Common myeloid progenitor, CD34-positive (primary cell): ENCODE results near the gene WASF1.

ENCODE experiments used
- CTCF ChIA-PET: fragments of 350-600 bp; sonication (Branson Sonifier 250); formaldehyde crosslinking; loops from one replicate; lab custom pipeline; 2021; ENCODE audit warnings: antibody characterized with exemption; lab: Charles Lee
- POLR2A ChIA-PET: fragments of 350-600 bp; sonication (Branson Sonifier 250); formaldehyde crosslinking; loops from one replicate; lab custom pipeline; 2021; ENCODE audit warnings: antibody characterized with exemption; lab: Charles Lee
- DNase-seq, 3 donors: peaks; one replicate each; pipeline versions ENCODE4 v3.0.0 to v3.0.0-alpha.2; 2013
- H3K27ac ChIP-seq, 2 experiments: 1 replicate in 1 of 2; 2 replicates in 1 of 2; pipeline ENCODE4 v1.7.0; 2013; ENCODE audit warnings: inconsistent platforms in 2 of 2, low read length in 2 of 2, mild to moderate bottlenecking in 2 of 2, low read depth in 1 of 2, moderate library complexity in 1 of 2; ENCODE audit not compliant: severe bottlenecking in 2 of 2, insufficient read depth in 1 of 2, poor library complexity in 1 of 2
- H3K27me3 ChIP-seq, 5 experiments: replicated peaks in 2 of 5; 1 replicate in 3 of 5; 2 replicates in 2 of 5; pipeline versions ENCODE4 v1.6.1 to v1.7.0; 2013; ENCODE audit warnings: low read length in 4 of 5, mild to moderate bottlenecking in 2 of 5, moderate library complexity in 2 of 5, inconsistent platforms in 1 of 5; ENCODE audit not compliant: insufficient read depth in 5 of 5, control insufficient read depth in 4 of 5
- H3K36me3 ChIP-seq, 4 experiments: 1 replicate in 2 of 4; 2 replicates in 2 of 4; pipeline versions ENCODE4 v1.6.1 to v1.7.0; 2013; ENCODE audit warnings: low read length in 3 of 4, control low read depth in 1 of 4, mild to moderate bottlenecking in 1 of 4; ENCODE audit not compliant: control insufficient read depth in 4 of 4, insufficient read depth in 4 of 4
- H3K4me1 ChIP-seq, 4 experiments: 1 replicate in 3 of 4; 2 replicates in 1 of 4; pipeline versions ENCODE4 v1.6.1 to v1.7.1; 2013; ENCODE audit warnings: low read length in 3 of 4, mild to moderate bottlenecking in 3 of 4, control low read depth in 1 of 4, inconsistent platforms in 1 of 4, moderate library complexity in 1 of 4; ENCODE audit not compliant: control insufficient read depth in 4 of 4, insufficient read depth in 4 of 4; ENCODE audit errors: control extremely low read depth in 1 of 4
- H3K4me3 ChIP-seq, 7 experiments: 1 replicate in 4 of 7; 2 replicates in 3 of 7; pipeline versions ENCODE4 v1.5.1 to v1.7.0; 2013; ENCODE audit warnings: mild to moderate bottlenecking in 7 of 7, low read length in 6 of 7, moderate library complexity in 6 of 7, inconsistent platforms in 2 of 7, low read depth in 2 of 7, control low read depth in 1 of 7; ENCODE audit not compliant: insufficient read depth in 4 of 7, control insufficient read depth in 1 of 7; ENCODE audit errors: extremely low read depth in 1 of 7
- H3K9me3 ChIP-seq, 5 experiments: 1 replicate in 4 of 5; 2 replicates in 1 of 5; pipeline versions ENCODE4 v1.6.1 to v1.7.1; 2013; ENCODE audit warnings: low read length in 4 of 5, mild to moderate bottlenecking in 2 of 5, inconsistent platforms in 1 of 5, low read depth in 1 of 5, moderate library complexity in 1 of 5; ENCODE audit not compliant: control insufficient read depth in 4 of 5, insufficient read depth in 2 of 5; ENCODE audit errors: control extremely low read depth in 1 of 5
- WGBS: methylation state at CpG from one replicate; pipeline ENCODE4 v1.1.5; 2013; ENCODE audit not compliant: insufficient coverage; 5-methylcytosine and 5-hydroxymethylcytosine counted together

Gene WASF1

DNA sequence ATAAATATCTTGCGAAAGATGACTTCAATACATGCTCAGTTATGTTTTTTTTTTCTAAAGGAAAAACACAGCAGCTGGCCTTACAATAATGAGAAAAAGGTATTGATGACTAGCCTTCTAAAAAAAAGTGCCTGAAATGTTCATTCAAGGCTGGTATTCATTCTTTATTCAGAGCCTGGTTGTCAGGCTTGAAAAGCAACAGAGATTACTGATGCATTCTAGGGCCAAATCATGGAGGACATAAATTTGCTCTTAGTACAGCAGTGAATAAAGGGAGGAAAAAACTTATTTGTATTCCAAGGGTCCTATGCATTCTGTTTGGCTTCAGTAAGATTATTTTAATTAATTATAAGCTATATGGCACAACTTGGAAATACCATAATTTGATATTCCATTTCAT, 83.5 kb downstream of the WASF1 start:
- no peaks in the 10 kb centered on the region for H3K9me3 ChIP-seq
- no peaks in the 10 kb centered on the region for H3K27me3 ChIP-seq
- WGBS = no CpG with 5 or more reads among the region's 1 CpG
- peaks cover 0 to 5% (median 2%) of the 10 kb centered on the region in 4 experiments for H3K4me1 ChIP-seq
- H3K27ac ChIP-seq = no peak overlapping the region
- no peak overlapping the region for H3K4me3 ChIP-seq
- POLR2A ChIA-PET = no interaction called here
- peaks cover 0 to 8% (median 4%) of the 10 kb centered on the region in 4 experiments for H3K36me3 ChIP-seq
- CTCF ChIA-PET = no interaction called here
- DNase-seq = no peak

DNA sequence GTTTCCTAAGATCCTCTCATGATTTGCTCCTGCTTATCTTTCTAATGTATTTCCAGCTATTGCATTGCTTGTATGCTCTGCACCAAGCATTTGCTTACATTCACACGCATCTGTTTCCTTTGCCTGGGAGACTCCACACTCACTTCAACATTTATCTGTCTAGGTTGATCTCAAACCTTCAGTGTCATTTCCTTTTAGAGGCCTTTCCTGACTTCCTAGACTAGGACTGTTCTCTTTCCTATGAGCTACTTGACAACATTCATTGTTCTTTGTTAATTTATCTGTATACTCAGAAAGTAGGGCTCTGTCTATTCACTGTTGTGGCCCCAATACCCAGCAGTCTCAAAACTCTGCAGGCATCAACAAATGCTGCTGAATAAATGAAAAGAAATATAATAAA, 84.4 kb downstream of the WASF1 start:
- no peak for DNase-seq
- POLR2A ChIA-PET = no interaction called here
- Histone ChIP-seq H3K27me3 (no peaks in the 10 kb centered on the region), H3K27ac (no peak overlapping the region), H3K9me3 (peaks cover 0 to 2% (median 0%) of the 10 kb centered on the region in 5 experiments), H3K4me3 (no peak overlapping the region), H3K4me1 (peaks cover 0 to 5% (median 2%) of the 10 kb centered on the region in 4 experiments), H3K36me3 (peaks cover 0 to 5% (median 2%) of the 10 kb centered on the region in 4 experiments)
- 63% methylated on average over 1 of the region's 1 CpG for WGBS
- CTCF ChIA-PET = no interaction called here

- ChIA-PET POLR2A (no interaction called here), CTCF (no interaction called here)
- WGBS = 100% methylated on average over 1 of the region's 1 CpG
- Histone ChIP-seq H3K27ac (no peak overlapping the region), H3K4me3 (no peak overlapping the region), H3K4me1 (peaks cover 0 to 4% (median 2%) of the 10 kb centered on the region in 4 experiments), H3K9me3 (peaks cover 0 to 4% (median 0%) of the 10 kb centered on the region in 5 experiments), H3K36me3 (peaks cover 0 to 5% (median 2%) of the 10 kb centered on the region in 4 experiments), H3K27me3 (no peaks in the 10 kb centered on the region)
- DNase-seq = no peak
Observed at GRCh38 chr6:110093981-110094380, 85.5 kb downstream of the WASF1 start.

DNA sequence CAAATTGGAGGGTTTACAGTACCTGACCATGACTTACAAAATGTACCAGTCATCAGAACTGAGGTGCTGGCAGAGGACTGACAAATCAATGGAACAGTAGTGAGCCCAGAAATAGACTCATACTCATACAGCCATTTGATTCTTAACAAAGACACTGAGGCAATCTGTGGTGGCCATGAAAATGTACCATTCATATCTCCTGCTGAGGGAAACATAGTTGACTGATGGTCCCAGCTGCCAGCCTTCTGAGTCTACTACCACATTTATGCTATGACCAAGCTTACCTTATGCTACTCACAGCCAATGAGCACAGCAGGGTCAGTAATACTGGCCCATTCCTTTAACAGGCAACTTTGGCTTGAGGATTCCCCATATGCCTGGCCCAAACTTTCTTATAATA, 88.6 kb downstream of the WASF1 start:
- Histone ChIP-seq H3K4me3 (no peak overlapping the region), H3K27me3 (no peaks in the 10 kb centered on the region), H3K9me3 (peaks cover 0 to 4% (median 0%) of the 10 kb centered on the region in 5 experiments), H3K36me3 (no peaks in the 10 kb centered on the region), H3K27ac (no peak overlapping the region), H3K4me1 (peaks cover 0 to 4% (median 2%) of the 10 kb centered on the region in 4 experiments)
- ChIA-PET POLR2A (no interaction called here), CTCF (no interaction called here)
- DNase-seq = no peak

DNA sequence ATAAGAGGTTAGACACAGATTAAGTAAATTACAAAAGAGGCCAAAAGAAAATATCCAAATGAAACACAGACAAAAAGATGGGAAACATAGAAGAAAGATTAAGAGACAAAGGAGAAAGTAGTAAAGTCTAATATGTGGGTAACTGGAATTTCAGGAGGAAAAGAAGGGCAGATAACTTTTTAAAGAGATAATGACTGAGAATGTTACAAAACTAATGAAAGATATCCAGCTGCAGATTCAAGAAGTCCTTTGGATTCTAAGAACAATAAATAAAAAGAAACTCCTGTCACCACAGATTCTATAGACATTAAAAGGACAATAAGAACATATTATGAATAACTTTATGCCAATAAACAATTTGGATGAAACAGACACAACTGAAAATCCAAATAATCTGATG, 90.1 kb downstream of the WASF1 start:
- peaks cover 0 to 4% (median 0%) of the 10 kb centered on the region in 5 experiments for H3K9me3 ChIP-seq
- no peak overlapping the region for H3K27ac ChIP-seq
- no peak overlapping the region for H3K4me3 ChIP-seq
- ChIA-PET CTCF (no interaction called here), POLR2A (no interaction called here)
- DNase-seq = no peak
- no peaks in the 10 kb centered on the region for H3K36me3 ChIP-seq
- no peaks in the 10 kb centered on the region for H3K27me3 ChIP-seq
- no peaks in the 10 kb centered on the region for H3K4me1 ChIP-seq

- CTCF ChIA-PET = no interaction called here
- 100% methylated on average over 1 of the region's 2 CpGs for WGBS
Observed at GRCh38 chr6:110085285-110085684, 94.2 kb downstream of the WASF1 start.

DNA sequence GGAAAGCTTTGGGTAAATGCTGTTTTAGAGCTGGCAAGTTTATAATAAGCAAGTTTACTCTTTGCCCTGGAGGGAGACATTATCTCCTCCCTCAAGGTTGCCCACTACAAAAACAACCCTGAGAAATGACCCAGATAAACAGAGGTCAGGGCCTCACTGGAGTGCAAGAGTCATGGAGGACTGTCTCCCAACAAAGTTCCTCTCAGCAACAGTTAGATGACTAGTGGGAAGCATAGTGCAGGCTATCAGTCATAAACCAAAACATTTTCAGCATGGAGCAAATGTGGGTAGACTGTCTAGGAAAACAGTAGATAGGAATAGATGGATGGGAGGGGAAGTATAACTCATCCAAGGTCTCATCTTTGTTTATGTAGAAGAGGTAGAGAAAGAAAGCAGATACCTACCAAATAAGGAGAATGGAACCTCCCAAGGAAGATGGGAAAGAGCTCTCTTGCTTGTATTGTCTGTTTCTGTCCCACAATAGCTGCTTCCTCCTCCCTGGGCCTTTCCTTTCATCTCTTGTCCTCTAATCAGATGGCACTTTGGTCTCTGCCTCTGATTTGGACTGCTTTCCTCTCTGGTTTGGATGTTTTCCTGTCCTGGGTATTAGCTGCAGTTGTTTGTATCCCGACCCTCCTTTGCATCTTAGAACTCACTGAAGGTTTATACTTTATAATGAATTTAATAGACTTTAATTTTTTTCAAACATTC, 95.4 kb downstream of the WASF1 start:
- Histone ChIP-seq H3K27me3 (no peaks in the 10 kb centered on the region), H3K36me3 (no peaks in the 10 kb centered on the region), H3K4me3 (no peak overlapping the region), H3K27ac (no peak overlapping the region), H3K9me3 (no peaks in the 10 kb centered on the region), H3K4me1 (no peaks in the 10 kb centered on the region)
- DNase-seq = no peak
- ChIA-PET CTCF (interaction anchor here (1.7 kb wide), 1 partner anchor 44 kb away, joined by 4 read pairs; no protein-coding TSS in a partner anchor), POLR2A (no interaction called here)
- no CpG with 5 or more reads among the region's 1 CpG for WGBS

More at GRCh38 chr6:110085285-110085684, 94.2 kb downstream of the WASF1 start:
- Histone ChIP-seq H3K4me3 (no peak overlapping the region), H3K36me3 (no peaks in the 10 kb centered on the region), H3K27me3 (no peaks in the 10 kb centered on the region), H3K4me1 (no peaks in the 10 kb centered on the region), H3K27ac (no peak overlapping the region), H3K9me3 (peaks cover 0 to 4% (median 0%) of the 10 kb centered on the region in 5 experiments)
- POLR2A ChIA-PET = no interaction called here
- no peak for DNase-seq
